CD1c-positive myeloid dendritic cell (primary cell): ENCODE results near the gene ETV6.
A peak's percentile ranks its signal among the peaks of the same experiment; 100 is the strongest.

Source experiments
- DNase-seq: peaks from one replicate; pipeline ENCODE4 v3.0.0-alpha.2; 2016; ENCODE audit errors: extremely low spot score

The ETV6 gene

DNA sequence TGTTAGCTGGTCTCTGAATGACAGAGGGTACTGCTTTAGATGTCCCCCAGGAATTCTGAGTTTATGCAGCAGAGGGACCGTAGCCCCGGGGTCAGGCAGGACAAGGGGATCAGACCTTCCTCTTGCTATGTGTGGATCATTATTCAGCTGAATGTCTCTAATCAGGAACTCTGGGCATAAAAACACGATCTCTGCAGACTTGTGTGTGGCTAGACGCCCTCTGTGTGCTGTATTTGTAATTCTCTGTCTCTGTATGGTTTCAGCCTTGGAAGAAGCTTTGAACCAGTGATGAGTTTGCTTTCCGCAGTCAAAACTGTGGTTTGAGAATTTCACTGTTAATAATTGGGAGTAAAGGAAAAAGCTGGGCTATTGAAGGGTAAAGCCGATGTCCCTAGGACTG lies 125.3 kb downstream of the ETV6 start:
- DNase-seq = no peak

DNA sequence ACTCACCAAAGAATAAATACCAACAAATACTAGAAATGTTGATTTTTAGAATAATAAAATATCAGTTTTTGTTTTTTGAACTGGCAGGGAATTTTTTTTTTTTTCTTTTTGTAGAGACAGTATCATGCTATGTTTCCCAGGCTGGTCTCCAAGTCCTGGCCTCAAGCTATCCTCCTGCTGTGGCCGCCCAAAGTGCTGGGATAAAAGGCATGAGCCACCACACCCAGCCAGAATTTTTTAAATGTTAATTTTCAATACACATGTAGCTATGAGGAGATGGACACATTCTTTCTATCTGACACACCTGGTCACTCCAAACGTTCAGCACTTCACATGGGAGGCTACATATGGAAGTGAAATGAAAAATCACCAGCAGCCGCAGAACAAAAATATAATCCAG lies 126.8 kb downstream of the ETV6 start:
- DNase-seq = no peak

DNA sequence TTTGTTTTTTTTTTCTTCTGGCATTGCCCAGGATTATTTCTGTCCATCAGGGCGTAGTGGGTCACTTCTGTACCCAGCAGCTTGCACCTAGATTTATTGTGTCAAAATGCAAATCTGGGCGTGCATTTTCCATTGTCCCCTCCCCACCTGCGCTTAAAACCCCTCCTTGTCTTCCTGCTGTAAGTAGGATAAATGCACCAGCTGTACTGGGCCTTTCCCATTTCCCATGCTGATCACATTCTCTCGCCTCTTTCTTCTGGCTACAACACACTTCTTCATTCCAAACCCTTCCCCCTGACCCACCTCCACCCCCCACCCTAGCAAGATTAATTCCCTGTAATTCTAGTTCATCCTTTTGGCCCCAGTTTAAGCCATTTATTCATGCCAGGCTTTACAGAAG lies 128.0 kb downstream of the ETV6 start:
- no peak for DNase-seq

DNA sequence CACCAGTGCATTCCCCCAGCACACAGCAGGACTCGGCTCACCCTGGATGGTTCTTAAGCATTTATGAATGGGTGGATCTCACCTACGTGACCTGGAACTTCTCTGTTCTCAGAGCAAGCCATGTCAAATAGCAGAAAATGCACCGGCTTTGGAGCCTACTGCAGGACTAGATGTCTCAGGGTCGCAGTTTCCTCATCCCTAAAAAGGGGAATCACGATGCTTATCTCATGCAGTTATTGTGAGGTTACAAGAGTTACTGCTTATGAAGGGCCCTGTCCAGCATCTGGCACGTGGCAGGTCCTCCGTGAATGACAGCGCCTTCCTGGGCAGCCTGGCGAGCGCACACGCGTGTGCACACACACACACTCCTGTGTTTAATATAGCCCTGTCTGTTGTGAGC lies 128.5 kb downstream of the ETV6 start:
- peak; percentile 53 for DNase-seq

DNA sequence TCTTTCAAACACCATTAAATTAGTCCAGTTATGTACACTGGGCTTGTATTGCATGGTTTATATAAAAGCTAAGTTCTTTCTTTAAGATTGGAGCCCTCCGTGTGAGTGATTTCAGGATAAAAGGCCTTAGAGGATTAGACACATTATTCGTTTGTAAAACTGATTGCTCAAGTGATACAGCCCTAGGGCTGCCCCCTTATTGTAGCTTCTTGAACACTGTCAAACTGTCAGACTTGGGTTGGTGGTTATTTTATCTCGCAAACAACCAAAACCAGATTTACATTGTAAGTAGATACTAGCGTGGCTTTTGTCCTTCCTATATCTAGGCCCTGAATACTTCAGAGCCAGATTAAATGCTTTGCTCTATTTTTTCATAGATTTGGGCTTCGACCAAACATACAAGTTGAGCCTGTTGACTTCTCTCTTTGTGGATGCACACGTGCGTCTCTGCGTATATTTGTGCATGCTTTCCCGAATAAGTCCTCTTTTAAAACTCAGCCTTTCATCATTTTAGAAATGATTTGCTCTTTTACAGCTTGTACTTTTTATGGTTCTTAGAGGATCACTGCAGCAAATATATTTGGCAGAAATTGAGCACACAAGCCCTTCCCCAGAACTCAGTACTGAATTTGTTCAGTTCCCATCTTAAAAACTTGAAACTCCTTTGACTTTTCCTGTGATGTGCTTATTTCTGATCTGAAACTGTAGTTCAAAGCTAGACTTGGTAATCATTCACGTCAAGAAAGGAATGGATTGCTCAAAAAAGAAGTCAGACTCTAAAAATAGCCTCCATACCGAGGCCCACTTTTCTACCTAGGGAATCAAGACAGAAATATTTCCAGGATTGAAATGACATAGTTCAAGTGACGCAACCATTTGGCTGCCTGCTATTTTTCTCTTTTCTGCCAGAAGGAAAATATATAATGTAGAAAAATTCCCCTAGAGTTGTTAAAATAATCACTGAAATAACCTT lies 129.5 kb downstream of the ETV6 start:
- DNase-seq = no peak

DNA sequence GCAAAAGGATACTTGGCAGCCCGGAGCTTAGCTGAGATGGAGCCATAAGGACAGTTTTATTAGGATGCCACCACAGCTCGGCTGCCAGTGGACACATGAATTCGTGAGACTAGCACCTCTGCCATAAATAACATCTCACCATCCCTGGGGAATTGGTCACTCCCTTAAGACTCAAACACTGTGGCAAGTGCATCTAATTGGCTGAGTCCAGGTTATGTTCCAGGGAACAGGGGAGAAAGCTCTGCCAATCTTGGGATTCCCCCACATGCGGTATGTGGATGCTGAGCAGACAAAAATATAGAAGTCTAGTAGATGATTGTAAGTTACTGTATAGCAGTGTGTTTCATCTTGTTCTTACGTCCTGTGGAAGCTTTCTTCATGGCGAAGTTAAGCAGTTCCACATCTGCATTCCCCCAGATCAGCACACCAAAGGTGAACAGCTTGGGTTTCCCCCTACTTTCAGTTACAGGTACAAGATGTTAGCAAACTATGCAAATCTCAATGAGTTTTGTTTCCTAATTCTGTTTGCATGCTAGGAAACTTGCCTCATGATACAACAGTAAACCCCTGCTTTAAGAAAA lies 131.1 kb downstream of the ETV6 start:
- no peak for DNase-seq

DNA sequence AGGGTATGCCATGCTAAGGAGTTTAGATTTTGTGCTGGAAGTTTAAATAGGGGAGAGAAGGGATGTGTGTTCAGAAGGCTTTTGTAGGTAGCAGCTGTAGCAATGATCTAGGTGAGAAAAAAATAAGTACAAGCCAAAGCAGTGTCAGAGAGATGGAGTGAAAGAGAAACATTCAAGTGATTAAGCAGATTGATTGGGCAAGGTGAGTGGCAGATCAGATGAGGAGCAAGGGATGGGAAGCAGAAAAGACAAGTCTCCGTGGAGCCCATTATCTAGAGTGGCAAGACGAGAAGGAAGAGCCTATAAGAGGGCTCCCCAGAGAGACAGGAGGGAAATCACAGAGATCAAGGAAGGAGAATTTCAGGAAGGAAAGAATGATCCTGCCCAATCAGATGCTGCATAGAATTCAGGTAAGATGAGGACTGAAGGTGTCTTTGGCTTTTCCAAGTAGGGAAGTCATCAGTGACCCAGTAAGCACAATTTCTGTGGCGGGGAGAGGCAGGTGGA lies 133.5 kb downstream of the ETV6 start:
- DNase-seq = no peak

DNA sequence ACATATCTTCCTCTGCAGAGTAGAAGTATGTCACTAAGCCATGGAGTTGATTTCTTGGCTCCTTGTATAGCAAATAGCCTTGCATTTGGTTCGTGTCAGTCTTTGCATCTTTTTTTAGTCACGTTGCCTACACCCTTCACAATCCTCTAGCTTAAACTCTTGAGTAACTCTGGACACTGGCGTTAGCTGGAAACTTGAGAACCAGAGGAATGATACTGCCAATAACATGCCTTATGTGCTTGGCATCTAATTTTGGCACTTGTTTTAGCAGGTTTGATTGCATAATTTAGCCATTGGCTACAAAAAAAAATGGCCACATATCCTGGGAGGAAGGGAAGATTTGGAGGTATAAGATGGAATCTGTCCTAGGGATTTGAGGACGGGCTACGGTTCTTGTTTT lies 136.2 kb downstream of the ETV6 start:
- no peak for DNase-seq

DNA sequence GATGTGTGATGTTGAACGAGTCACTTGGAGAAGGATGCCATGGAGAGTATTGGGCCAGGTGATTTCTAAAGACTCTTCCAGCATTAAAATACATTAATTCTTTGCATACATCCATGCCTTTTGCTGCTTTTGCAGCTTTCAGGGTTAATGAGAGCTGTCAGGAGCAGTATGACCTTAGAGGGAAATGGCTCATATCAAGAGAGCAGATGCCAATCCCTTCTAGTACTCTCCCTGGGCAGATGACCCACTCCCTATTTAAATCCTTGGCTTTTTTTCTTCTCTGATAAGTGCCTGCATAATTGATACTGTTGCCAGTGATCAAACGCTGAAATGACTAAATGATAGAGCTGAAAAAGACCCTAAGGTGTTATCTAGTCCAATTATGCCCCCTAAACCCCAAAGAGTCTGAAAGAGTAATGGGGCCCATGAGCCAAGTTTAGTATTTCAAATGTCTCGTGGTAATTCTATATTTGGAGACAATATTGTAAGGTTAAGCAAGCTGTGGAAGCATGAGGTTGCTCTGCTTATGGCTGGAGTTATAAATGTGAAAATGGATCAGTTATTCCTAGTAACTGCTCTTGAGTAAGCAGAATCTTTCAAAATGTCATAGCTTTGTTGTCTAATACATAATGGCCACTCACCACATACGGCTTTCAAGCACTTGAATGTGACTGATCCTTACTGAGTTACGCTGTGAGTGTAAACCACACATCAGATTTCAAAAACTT lies 137.3 kb downstream of the ETV6 start:
- DNase-seq = no peak

DNA sequence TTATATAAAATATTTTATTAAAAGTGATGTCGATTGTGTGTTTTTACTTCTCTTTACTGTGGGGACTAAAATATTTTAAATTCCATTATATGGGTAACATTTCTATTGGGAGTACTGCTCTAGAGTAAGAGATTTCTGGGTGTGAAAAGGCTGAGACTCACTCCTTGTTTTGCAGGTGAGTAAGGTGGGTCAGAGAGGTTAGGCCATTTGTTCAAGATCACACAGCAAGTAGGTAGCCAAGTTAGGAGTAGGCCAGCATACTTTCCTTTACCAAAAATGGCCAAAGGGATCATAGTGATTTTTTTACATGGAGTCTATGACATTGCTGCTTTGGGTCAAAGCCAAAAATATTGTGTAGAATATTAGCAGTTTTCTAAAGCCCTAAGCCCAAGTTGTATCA lies 138.0 kb downstream of the ETV6 start:
- no peak for DNase-seq

DNA sequence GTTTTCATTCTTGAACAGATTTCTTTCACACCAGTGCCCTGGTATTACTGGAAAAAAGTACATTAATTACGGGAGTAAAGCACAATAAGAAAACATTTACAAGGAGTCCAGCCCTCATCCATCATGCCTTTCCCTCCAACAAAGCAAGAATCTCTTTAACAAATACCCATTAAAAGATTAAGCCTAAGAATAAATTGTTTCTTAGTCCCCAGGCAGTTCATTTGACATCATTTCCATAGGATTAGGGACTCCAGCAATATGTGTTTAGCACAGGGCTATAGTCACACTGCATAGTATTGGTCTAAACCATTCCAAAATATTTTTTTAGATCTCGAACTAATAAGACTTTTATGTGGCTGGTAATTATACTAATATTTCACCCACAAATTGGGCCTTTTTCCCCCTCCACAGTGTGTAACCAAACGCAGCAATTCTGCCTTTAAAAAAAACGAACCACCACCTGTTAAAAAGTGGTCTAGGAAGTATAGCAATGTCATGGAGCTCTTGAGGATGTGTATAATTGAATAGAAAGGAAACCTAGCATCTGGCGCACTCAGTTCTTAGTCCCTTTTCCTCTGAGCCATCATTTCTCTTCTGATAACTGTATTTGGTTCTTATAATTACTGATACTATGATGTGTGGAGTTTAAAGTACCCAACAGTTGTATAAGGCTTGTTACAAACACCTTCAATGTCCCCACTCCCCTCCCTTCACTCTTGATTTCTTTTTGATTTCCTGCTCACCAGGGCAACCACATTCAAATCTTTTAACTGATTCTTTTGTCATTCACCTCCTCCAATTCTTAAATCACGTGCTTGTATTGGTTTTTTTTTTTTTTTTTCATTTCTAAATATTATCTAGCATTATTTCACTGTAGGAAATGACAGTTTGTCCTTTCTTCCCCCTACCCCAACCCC lies 138.7 kb downstream of the ETV6 start:
- no peak for DNase-seq

DNA sequence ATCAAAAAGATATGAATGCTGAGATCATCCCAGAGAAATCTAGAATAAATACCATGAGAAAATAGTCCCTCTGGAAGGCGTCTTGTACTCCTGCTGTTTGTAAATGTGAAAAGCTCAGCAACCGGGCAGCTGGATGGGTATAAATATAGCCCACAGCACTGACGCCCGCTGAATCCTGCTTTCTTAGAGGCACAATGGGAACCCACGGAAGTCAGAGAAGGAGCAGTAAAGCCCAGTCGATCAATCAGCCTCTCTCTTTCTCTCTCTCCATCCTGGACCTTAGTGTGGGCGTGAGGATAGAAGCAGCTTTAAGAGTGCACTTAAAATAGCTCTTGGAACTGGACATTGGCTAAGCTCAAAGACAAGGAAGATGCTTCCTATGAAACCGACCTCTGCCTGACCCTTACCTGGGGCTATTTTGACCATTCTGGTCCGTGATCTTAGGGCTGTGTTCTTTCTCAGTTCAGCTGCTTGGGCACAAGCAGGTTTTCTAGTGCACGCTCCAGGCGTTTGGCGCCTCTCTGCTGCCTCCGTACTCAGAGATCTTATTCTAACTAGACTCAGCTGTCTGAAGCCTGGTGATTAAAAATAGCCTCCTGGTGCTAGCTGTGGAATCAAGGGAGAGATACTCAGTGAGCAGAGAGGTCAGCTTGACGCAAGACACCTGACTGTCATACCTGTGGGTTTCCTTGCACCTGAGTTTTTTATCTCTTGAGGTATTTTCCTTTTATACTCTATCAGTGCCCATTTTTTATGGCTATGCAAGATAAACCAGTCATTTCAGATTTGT lies 144.6 kb downstream of the ETV6 start:
- DNase-seq = no peak

DNA sequence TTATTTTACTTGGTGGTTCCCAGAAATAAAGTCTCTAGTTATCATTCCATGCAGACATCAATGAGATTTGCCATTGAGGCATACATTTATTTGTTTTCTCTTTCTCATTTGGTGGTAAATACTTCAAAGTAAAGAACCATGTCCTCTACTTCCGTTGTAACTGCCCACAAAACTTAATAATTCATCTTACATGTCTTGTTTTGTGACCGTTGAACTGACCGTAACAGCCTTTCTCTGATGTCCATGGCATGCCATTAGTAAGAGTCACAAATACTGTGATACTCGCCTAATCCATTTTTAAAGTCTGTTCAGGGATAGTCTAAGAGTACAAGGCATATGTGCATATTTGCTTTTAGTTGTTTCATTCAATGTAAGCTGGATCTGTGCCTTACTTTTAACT lies 145.3 kb downstream of the ETV6 start:
- no peak for DNase-seq

DNA sequence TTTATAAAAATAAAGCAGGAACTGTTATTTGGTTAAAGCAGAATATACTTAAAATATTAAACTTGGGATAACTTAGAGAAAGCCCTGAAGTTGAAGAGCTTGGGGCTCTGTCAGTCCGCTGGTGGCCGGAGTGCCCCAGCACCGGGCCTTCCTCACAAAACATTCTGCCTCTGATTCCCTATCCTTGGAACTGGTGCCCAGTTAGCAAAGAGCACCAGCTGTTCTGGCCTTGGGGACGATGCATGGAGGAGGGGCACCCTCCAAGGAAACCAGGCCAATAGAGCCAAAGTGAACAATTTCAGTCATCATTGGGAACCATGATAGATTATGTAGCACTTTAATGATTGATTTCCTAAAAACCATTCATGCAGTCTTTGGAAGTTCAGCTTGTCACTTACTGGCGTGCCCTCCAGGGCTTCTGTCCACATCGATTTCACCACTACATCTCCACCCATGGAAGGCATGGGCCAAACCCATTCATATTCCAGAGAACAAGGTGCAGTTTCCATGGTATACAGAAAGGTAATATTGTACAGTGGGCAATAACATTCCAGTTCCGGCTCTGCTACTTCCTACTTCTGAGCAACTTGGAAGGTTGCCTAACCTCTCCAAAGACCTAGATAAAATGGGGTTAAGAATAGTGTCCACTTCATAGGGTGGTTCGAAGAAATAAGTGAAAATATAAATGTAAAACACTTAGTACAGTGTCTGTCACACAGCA lies 145.9 kb downstream of the ETV6 start:
- peak; percentile 44 for DNase-seq

DNA sequence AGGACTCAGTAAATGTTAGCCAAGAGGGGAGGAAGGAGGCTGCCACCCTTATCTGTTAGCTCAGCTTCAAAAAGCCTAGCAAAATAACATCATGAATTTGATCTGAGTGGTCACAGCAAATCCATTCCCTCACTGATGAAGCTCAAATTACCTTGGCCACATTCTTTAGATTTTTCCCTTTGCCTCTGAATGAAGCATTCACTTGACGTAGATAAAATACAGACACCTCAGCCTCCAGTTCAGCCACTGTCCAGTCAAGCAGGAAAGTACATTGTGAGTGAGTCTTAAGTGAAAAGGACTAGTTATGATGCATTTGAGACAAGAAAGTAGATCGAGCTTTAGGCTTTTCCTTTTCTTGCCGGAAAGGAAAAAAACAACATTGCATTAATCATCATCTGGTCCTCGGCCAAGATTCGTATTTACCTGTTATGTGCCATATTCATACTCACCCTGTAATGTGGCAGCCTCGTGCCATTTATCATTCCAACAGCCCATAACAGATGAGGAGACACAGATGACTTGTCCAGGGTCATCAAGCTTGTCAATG lies 146.5 kb downstream of the ETV6 start:
- DNase-seq = no peak

DNA sequence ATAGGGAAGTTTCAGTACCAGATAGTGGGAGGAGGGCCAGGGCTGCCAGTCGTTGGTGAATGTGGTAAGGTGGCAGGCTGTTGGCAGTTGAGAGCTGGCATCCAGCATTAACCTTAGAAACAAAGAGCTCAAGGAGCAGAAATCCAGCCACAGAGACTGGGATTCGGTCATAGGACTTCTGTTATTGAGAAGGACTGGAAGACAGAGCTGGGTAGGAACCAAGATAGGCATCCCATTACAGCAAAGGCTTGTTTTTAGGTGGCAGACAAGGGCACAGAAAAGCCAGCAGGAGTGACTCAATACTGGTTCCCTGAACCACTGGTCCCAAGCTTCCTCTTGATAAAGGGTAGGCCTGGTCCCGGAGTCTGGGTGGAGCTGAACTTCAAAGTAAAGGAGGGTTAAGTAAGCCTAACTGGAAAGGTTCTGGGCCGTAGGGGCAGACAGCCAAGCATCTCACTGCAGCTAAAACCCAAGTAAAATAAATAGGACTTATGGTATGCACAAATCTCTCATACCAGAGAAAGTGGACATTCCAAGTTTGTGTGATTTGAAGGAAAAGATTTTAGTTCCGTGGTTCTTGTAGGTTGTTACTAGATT lies 147.9 kb downstream of the ETV6 start:
- peak; percentile 72 for DNase-seq

DNA sequence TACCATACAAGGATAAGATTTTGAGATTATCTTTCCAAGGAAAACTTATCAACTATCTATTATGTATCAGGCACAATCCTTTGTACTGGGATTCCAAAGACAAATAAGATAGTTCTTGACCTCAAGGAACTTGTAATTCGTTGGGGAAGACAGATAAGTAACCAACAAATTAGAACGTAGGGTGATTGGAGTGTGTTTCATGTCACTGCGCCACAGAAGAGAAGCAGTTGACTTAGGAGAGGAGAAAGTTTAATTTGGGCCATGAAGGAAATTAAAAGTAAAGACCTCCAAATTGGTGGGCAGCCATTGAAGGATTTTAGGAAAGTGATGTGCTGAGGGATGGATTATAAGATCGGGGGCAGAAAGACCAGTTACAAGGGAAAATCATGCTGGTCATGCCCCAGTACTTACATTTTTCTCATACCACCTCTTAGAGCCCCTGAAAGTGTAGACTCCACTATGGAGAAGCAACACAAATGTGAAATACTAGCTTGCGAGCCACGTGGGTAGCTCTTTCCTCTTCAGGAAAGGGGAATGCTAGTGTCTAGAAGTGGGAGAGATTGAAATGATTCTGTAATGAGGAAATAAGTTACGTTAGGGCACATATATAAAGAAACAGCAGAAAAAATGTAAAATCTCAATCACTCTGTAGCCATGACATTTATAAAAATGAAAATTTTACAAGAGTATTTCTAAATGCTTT lies 148.7 kb downstream of the ETV6 start:
- DNase-seq = peak; percentile 57

DNA sequence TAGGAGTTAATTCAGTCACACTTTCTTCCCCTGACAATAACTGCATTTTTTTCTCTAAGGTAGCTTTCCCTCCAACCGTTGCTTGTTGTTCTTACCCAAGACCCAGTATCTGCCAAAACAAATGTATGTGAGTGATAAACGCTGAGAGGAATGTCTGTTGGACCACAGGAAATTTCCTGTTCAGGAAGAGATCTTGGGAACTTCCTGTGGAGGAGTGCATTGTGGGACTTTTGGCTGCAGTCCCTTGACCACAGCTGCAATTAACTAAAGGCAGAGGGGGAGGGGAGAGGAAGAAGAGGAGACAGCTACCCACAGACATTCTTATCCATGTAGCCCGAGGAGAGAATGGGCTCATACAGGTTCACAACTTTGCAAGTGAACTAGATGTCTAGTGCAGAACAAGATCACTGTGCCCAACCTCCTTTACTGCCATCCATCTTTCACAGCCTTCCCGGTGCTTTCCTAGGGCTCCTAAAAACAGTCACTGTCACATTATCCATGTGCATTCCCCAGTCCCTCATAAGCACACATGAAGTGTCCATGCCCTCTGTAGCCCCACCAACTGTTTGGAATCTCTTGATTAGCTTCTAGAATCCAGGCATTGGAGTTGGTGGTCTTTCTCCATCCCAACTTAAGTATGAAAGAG lies 149.5 kb downstream of the ETV6 start:
- no peak for DNase-seq
